IMR-90 (cell line): Measurements from ENCODE around the gene ZSCAN10. TPM values are rescaled to one million over a fixed set of nuclear protein-coding genes. Genes with fewer than 3 reads are reported as not detected.

Source experiments
- ATAC-seq: fragments of 200-7000 bp; cut with Tn5 transposase; 2 replicates; pipeline ENCODE4 v1.9.1; 2020; ENCODE audit warnings: low read depth, mild to moderate bottlenecking, moderate library complexity
- BruUV-seq: library from RNA; stranded (reverse); fragments of 400-500 nt; replicated peaks from 2 replicates; lab custom pipeline; 2021; lab: Mats Ljungman, UMichigan
- CTCF ChIA-PET: fragments of 300-600 bp; formaldehyde crosslinking; extraction: SDS; loops from one replicate; lab custom pipeline; 2021; ENCODE audit warnings: antibody characterized with exemption; lab: Yijun Ruan, JAX
- POLR2A ChIA-PET: fragments of 300-600 bp; sonication (Branson Sonifier 250); formaldehyde crosslinking; loops from one replicate; lab custom pipeline; 2022; ENCODE audit warnings: antibody characterized with exemption; ENCODE audit not compliant: unreplicated experiment; lab: Charles Lee
- DNase-seq: peaks from one replicate; pipeline ENCODE4 v3.0.0; 2013
- H2AFZ ChIP-seq: replicated peaks from 2 replicates; pipeline ENCODE3; 2013; ENCODE audit warnings: low read length, mild to moderate bottlenecking; ENCODE audit not compliant: poor library complexity
- H2AK5ac ChIP-seq: 2 replicates; pipeline ENCODE4 v1.6.1; 2013; ENCODE audit warnings: low read depth, low read length, inconsistent platforms
- H2AK9ac ChIP-seq: replicated peaks from 2 replicates; pipeline ENCODE3; 2013; ENCODE audit warnings: mild to moderate bottlenecking, low read depth, low read length, moderate library complexity; ENCODE audit not compliant: poor library complexity
- H2BK120ac ChIP-seq: 2 replicates; pipeline ENCODE4 v1.6.1; 2013; ENCODE audit warnings: low read depth, low read length, inconsistent platforms
- H2BK15ac ChIP-seq: 3 replicates; pipeline ENCODE4 v1.6.1; 2013; ENCODE audit warnings: low read depth, low read length, inconsistent platforms
- H2BK20ac ChIP-seq: 2 replicates; pipeline ENCODE4 v1.6.1; 2013; ENCODE audit warnings: low read depth, mild to moderate bottlenecking, inconsistent platforms, low read length, moderate library complexity
- H2BK5ac ChIP-seq: 2 replicates; pipeline ENCODE4 v1.6.1; 2013; ENCODE audit warnings: mild to moderate bottlenecking, low read depth, low read length, inconsistent platforms; ENCODE audit not compliant: poor library complexity, severe bottlenecking
- H3K14ac ChIP-seq: replicated peaks from 2 replicates; pipeline ENCODE4 v1.6.1; 2013; ENCODE audit warnings: low read depth, low read length, inconsistent platforms
- H3K18ac ChIP-seq: 2 replicates; pipeline ENCODE4 v1.6.1; 2013; ENCODE audit warnings: low read depth, low read length, control low read depth
- H3K23ac ChIP-seq: 2 replicates; pipeline ENCODE4 v1.6.1; 2013; ENCODE audit warnings: low read depth, low read length, inconsistent platforms
- H3K27ac ChIP-seq: 2 replicates; pipeline ENCODE4 v1.5.1; 2013; ENCODE audit warnings: mild to moderate bottlenecking, control low read depth, low read length; ENCODE audit not compliant: insufficient read depth
- H3K27me3 ChIP-seq: 2 replicates; pipeline ENCODE4 v1.6.1; 2013; ENCODE audit warnings: low read length; ENCODE audit not compliant: control insufficient read depth, insufficient read depth
- H3K36me3 ChIP-seq: 2 replicates; pipeline ENCODE4 v1.6.1; 2013; ENCODE audit warnings: low read length, mixed read lengths; ENCODE audit not compliant: control insufficient read depth, insufficient read depth
- H3K4ac ChIP-seq: 2 replicates; pipeline ENCODE4 v1.6.1; 2013; ENCODE audit warnings: low read depth, low read length, inconsistent platforms
- H3K4me1 ChIP-seq: 2 replicates; pipeline ENCODE4 v1.6.1; 2013; ENCODE audit warnings: low read length, mixed read lengths; ENCODE audit not compliant: control insufficient read depth, insufficient read depth
- H3K4me2 ChIP-seq: 2 replicates; pipeline ENCODE4 v1.6.1; 2013; ENCODE audit warnings: low read depth, mild to moderate bottlenecking, control low read depth, low read length, moderate library complexity
- H3K4me3 ChIP-seq: 2 replicates; pipeline ENCODE4 v1.5.1; 2013; ENCODE audit warnings: low read depth, mild to moderate bottlenecking, control low read depth, low read length, moderate library complexity; ENCODE audit not compliant: insufficient read depth
- H3K56ac ChIP-seq: 2 replicates; pipeline ENCODE4 v1.6.1; 2013; ENCODE audit warnings: low read length, inconsistent platforms; ENCODE audit not compliant: insufficient read depth; ENCODE audit errors: extremely low read depth
- H3K79me1 ChIP-seq, 2 experiments: 2 replicates each; pipeline ENCODE4 v1.6.1; 2013; ENCODE audit warnings: low read length in 2 of 2, inconsistent platforms in 1 of 2, low read depth in 1 of 2
- H3K9ac ChIP-seq: 2 replicates; pipeline ENCODE4 v1.6.1; 2013; ENCODE audit warnings: low read depth, low read length, control low read depth
- H3K9me1 ChIP-seq: 2 replicates; pipeline ENCODE4 v1.6.1; 2013; ENCODE audit warnings: low read length, inconsistent platforms; ENCODE audit not compliant: insufficient read depth
- H3K9me3 ChIP-seq: 2 replicates; pipeline ENCODE4 v1.6.1; 2013; ENCODE audit warnings: low read length; ENCODE audit not compliant: control insufficient read depth, insufficient read depth
- H4K20me1 ChIP-seq: 2 replicates; pipeline ENCODE4 v1.6.1; 2013; ENCODE audit warnings: low read length, inconsistent platforms; ENCODE audit not compliant: insufficient read depth
- H4K5ac ChIP-seq: 2 replicates; pipeline ENCODE4 v1.6.1; 2013; ENCODE audit warnings: mild to moderate bottlenecking, low read depth, low read length, control low read depth
- H4K8ac ChIP-seq, 2 experiments: 2 replicates each; pipeline ENCODE4 v1.6.1; 2013; ENCODE audit warnings: low read depth in 2 of 2, low read length in 2 of 2, control low read depth in 1 of 2, inconsistent platforms in 1 of 2
- H4K91ac ChIP-seq: 2 replicates; pipeline ENCODE4 v1.6.1; 2013; ENCODE audit warnings: low read depth, low read length, inconsistent platforms; ENCODE audit not compliant: insufficient read depth
- ELK1 ChIP-seq: fragments of 150-350 bp; IDR thresholded peaks from 2 replicates; pipeline ENCODE4 v1.6.1; 2016; ENCODE audit warnings: low read depth, mild to moderate bottlenecking, low read length, moderate library complexity, borderline replicate concordance
- MAFK ChIP-seq: IDR thresholded peaks from 2 replicates; pipeline ENCODE4 v1.6.1; 2012; ENCODE audit warnings: low read depth, low read length, improper control_type of control experiment
- MAZ ChIP-seq: IDR thresholded peaks from 2 replicates; pipeline ENCODE4 v1.6.1; 2012; ENCODE audit warnings: low read depth, mild to moderate bottlenecking, low read length, improper control_type of control experiment, moderate library complexity, borderline replicate concordance
- MXI1 ChIP-seq: IDR thresholded peaks from 2 replicates; pipeline ENCODE4 v1.6.1; 2012; ENCODE audit warnings: low read depth, mild to moderate bottlenecking, low read length, moderate library complexity, borderline replicate concordance
- POLR2A ChIP-seq: IDR thresholded peaks from 2 replicates; pipeline ENCODE4 v1.6.1; 2012; ENCODE audit warnings: mild to moderate bottlenecking, low read depth, low read length
- RAD21 ChIP-seq: IDR thresholded peaks from 2 replicates; pipeline ENCODE4 v1.6.1; 2012; ENCODE audit warnings: low read length, improper control_type of control experiment
- WGBS, 2 experiments: methylation state at CpG; one replicate each; pipeline versions ENCODE4 v1.1.5 to v1.1.7; 2013; ENCODE audit warnings: missing lambda C conversion rate in 2 of 2; ENCODE audit not compliant: insufficient read length in 1 of 2; ENCODE audit errors: extremely low coverage in 2 of 2; 5-methylcytosine and 5-hydroxymethylcytosine counted together
- dilution Hi-C: fragments of 300-500 bp; cut with HindIII; formaldehyde crosslinking; loops from one replicate; pipeline ENCODE4 v1.14.3; 2018; ENCODE audit warnings: low sequenced_read_pairs; ENCODE audit not compliant: unreplicated experiment
- in situ Hi-C: fragments of 300-500 bp; cut with MboI; formaldehyde crosslinking; loops from 3 replicates; pipeline ENCODE4 v1.14.3; 2019; ENCODE audit warnings: low sequenced_read_pairs, inconsistent platforms, mixed read lengths
- intact Hi-C: fragments of 100-400 bp; cut with micrococcal nuclease; formaldehyde crosslinking; loops from 2 replicates; pipeline ENCODE4 v1.10.0; 2022
- polyA plus RNA-seq, 3 experiments: library from polyadenylated mRNA; depleted of rRNA; stranded (reverse); fragments of >200 nt; gene quantifications; 2 replicates each; pipeline ENCODE4 v1.2.3, GENCODE V29; 2012; ENCODE audit warnings: low replicate concordance in 1 of 3
- total RNA-seq: library from RNA; depleted of rRNA; stranded (reverse); fragments of >200 nt; gene quantifications from 2 replicates; pipeline ENCODE4 v1.2.3, GENCODE V29; 2012

ZSCAN10 gene
- total and polyA plus RNA-seq, 2 of the 4 experiments (the other 2 are of a cell fraction): not detected

DNA sequence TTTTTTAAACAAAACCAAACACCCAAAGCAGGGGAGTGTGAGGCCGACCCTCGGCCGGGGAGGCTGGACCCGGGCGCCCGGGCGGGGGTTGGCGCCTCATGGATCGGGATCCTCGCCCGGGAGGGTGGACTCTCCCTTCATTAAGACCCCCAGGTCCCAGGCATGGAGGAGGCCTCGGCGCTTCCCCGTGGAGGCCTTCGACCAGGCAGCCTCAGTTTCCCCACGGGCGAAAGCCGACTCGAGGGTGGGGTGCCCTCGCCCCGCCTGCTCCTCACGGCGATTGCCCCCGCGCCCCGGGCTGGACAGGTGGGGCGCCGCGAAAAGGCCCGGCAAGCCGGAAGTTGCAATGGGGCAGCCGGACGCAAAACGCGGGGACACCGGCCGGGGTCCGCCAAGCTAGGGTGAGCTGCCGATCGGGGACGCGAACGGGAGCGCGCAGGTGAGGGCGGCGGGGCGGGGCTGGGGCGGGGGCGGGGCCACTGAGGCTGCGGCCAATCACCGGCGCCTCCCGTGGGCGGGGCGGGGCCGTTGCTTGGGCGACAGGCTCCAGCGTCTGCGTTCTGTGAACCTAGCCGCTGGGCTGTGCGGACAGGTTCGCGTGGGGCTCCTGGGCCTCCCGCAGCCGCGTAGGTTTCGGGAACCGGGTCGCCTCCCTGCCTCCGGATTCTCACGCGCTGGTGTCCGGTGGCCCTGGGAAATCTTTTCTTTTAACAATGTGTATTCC, 7.3 kb upstream of the ZSCAN10 start:
- CTCF ChIA-PET: no interaction called here
- BruUV-seq: no TSS peak
- peak overlapping the region; percentile 78 for H3K27ac ChIP-seq
- H3K9ac ChIP-seq: peak overlapping the region; percentile 79; the same call in 1 of the 2 replicates
- peak overlapping the region; percentile 96 for H3K4me2 ChIP-seq
- intact Hi-C loops: loop anchor here (2.0 kb wide), 1 partner anchor 48 kb away; no protein-coding TSS in a partner anchor
- peak overlapping the region; percentile 63 for H2BK5ac ChIP-seq
- H3K14ac ChIP-seq: peak overlapping the region; percentile 91
- ATAC-seq: peak; percentile 99
- H3K79me1 ChIP-seq: no peaks in the 10 kb centered on the region
- peak overlapping the region; percentile 78 for H4K91ac ChIP-seq
- H3K9me1 ChIP-seq: peaks cover 4% of the 10 kb centered on the region
- POLR2A ChIA-PET: interaction anchor here (0.6 to 0.7 kb wide), 2 partner anchors 10 to 13 kb away, joined by 3 to 12 read pairs; no protein-coding TSS in a partner anchor
- H3K56ac ChIP-seq: peak overlapping the region; percentile 52; the same call in 1 of the 2 replicates
- TF ChIP-seq MAZ (peak; percentile 81; the same call in 1 of the 2 replicates), MXI1 (0 out of 2 replicates have a peak, but pooled peaks have one; percentile 54), ELK1 (no peak), POLR2A (0 out of 2 replicates have a peak, but pooled peaks have one; percentile 12), MAFK (no peak), RAD21 (no peak)
- H2AK5ac ChIP-seq: no peak overlapping the region
- no peak overlapping the region for H3K18ac ChIP-seq
- H4K20me1 ChIP-seq: no peaks in the 10 kb centered on the region
- no peak overlapping the region for H2BK20ac ChIP-seq
- peak overlapping the region; percentile 99 for H4K5ac ChIP-seq
- peak; percentile 89 for DNase-seq
- 1% methylated on average over 49 of the region's 74 CpGs; no CpG with 5 or more reads in 1 of the 2 experiments for WGBS, 2 experiments
- H3K23ac ChIP-seq: no peak overlapping the region
- peak overlapping the region; percentile 87 for H3K4me3 ChIP-seq
- no peak overlapping the region for H2BK15ac ChIP-seq
- no peaks in the 10 kb centered on the region for H3K4me1 ChIP-seq
- dilution Hi-C loops: no loop called here
- peak overlapping the region; percentile 96 for H2AK9ac ChIP-seq
- no peaks in the 10 kb centered on the region for H3K9me3 ChIP-seq
- H3K27me3 ChIP-seq: no peaks in the 10 kb centered on the region
- peak overlapping the region; percentile 90 to 95 for H4K8ac ChIP-seq
- peak overlapping the region; percentile 89 for H3K4ac ChIP-seq
- 0 out of 2 replicates have a peak overlapping the region, but pooled peaks have one; percentile 6 for H2BK120ac ChIP-seq
- no peaks in the 10 kb centered on the region for H3K36me3 ChIP-seq
- in situ Hi-C loops: no loop called here
- H2AFZ ChIP-seq: peak overlapping the region; percentile 100
